ENCODE data around the gene COL2A1. TPM values are rescaled to one million over a fixed set of nuclear protein-coding genes. Genes with fewer than 3 reads are reported as not detected.
A peak's percentile ranks its signal among the peaks of the same experiment; 100 is the strongest.

COL2A1 gene
- total RNA-seq, 1 experiment from 2014 or later, result 3.1 TPM

DNA sequence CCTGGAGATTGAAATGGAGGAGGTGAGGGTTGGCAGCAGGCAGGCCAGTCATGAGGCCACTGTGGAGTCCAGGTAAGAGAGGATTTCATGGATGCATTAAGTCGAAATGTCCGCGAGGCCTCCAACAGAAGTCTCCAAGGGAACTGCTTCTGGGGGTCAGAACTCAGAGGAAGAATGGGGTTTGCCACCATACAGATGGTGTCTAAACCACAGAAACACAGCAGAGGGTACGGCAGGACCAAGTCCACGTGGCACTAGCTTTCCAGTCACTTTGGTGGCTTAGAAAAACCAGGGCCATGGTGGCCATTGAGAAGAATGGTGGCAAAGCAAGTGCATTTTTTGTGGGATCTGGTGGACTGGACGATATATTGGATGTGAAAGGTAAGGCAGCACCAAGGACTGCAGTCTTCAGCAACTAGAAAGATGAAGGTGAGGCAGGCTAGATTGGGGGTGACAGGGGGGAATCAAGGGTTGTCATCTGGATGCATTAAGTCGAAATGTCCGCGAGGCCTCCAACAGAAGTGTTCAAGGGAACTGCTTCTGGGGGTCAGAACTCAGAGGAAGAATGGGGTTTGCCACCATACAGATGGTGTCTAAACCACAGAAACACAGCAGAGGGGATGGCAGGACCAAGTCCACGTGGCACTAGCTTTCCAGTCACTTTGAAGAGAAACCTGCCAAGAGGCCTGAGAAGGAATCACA, 63.4 kb downstream of the COL2A1 start:
- no peak for DNase-seq (ENCODE audit: low spot score)
- in situ Hi-C loops (cut with HindIII; ENCODE audit: low sequenced_read_pairs), result no loop called here

DNA sequence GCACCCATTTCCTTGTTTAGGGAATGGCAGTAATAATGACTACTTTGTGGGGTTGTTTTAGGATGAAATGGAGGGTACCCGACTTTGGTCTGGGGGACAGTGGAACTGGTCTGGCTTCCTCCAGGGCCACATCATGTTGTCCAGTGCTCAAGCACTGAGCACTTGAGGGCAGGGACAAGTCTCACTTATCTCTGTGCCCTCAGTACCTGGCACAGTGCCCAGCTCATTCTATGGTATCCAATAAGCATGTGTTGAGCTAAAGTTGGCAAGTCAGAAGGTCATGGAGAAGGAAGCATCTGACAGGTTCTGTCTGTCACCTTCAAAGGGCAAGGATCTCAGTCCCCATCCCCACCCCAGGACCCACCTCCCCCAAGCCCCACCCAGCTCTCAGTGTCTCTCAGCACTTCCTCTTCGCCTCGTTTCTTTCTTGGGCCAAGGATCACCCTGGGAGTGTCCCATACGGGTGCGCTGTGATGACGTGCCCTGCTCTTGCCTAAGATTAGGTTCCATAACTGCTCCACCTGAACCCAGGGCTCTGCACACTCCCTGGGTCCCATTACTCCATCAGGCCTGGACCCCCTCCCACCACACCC, 65.2 kb downstream of the COL2A1 start:
- in situ Hi-C loops (cut with HindIII; ENCODE audit: low sequenced_read_pairs), result no loop called here
- DNase-seq (ENCODE audit: low spot score), result no peak

DNA sequence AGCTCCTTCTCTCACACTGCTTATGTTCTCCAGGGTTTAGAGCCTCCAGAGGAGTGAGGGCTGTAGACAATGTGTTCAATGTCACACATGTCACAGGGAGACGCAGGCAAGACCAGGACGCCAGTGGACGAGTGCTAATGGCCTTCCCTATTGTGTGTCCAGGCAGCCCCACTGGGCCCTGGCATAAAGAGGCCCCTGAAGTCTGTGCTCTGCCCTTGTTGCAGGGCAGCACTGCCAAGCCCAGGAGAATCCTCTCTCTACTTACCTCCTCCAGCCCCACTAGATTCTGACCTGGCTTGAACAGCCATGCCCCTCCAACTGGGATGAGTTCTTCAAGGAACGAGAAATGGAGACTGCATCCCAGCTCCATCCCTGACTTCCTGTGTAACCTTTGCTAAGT, 65.7 kb downstream of the COL2A1 start:
- in situ Hi-C loops (cut with HindIII; ENCODE audit: low sequenced_read_pairs), result no loop called here
- DNase-seq (ENCODE audit: low spot score), result no peak

DNA sequence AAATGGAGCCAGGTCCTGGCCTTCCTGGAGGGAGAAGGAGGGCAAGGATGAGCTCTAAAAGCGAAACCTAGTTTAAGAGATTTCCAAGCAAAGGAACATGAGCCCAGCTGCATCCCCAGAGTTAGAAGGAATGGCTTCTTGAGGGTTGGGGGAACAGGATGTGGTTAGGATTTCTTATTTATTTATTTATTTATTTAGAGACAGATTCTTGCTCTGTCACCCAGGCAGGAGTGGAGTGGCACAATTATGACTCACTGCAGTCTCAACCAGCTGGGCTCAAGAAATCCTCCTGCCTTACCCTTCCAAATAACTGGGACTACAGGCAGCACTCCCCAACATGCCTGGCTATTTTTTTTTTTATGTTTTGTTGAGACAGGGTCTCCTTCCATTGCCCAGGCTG, 66.2 kb downstream of the COL2A1 start:
- no peak for DNase-seq (ENCODE audit: low spot score)
- in situ Hi-C loops (cut with HindIII; ENCODE audit: low sequenced_read_pairs), result no loop called here

DNA sequence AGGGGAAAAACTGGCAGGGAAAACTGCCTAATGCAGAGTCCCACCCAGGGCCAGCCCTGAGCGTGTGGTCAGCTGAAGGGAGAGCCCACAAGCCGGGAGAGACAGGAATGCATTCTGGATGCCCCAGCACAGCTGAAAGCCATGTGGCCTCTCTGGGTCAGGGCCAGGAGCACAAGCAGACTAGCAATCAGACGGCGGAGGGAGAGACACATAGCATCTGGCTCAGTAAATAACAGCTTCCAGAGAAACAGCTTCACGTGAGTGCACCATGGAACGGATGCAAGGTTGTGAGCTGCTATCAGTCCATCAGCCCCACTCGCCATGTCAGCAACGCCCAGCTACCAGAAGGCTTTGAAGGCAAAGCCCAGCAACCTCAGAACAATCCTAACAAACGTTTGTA, 69.1 kb downstream of the COL2A1 start:
- in situ Hi-C loops (cut with HindIII; ENCODE audit: low sequenced_read_pairs), result no loop called here
- DNase-seq (ENCODE audit: low spot score), result peak; percentile 22

DNA sequence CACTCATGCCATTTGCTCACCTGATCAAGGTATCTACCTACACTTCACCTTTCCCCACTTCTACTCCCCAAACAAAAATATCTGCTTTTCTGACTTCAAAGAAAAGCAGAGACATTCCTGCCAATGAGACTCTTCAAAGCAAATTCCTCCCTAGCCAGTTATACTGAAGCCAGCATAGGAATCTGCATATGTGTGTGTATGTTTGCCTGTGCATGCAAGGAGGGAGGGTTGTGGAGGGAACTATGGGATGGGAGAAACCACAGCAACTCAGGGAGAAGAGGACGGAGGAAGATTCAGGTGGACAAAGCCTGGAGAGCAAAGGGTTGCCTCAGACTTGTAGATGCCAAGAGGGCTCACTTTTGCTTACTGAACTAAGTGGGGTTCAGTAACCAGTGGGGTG, 73.1 kb downstream of the COL2A1 start:
- in situ Hi-C loops (cut with HindIII; ENCODE audit: low sequenced_read_pairs), result no loop called here
- no peak for DNase-seq (ENCODE audit: low spot score)

DNA sequence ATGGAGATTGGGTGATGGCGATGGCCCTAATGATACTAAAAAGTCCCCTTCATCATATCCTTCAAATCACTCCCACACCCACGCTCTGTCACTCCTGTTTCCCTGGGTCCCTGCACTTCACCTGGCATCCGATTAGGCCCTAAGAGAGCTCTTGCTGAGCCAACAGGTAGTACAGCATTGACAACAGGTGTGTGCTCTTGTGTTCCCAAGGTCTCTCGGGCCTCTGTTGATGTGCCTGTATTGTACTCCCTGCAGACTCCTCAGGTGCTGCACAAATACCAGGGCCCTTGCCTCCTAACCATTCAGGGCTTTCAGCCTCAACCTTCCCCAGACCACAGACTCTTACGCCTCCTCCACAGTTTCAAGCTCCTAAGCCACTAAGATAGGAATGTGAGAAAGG, 73.6 kb downstream of the COL2A1 start:
- DNase-seq (ENCODE audit: low spot score), result no peak
- in situ Hi-C loops (cut with HindIII; ENCODE audit: low sequenced_read_pairs), result no loop called here

DNA sequence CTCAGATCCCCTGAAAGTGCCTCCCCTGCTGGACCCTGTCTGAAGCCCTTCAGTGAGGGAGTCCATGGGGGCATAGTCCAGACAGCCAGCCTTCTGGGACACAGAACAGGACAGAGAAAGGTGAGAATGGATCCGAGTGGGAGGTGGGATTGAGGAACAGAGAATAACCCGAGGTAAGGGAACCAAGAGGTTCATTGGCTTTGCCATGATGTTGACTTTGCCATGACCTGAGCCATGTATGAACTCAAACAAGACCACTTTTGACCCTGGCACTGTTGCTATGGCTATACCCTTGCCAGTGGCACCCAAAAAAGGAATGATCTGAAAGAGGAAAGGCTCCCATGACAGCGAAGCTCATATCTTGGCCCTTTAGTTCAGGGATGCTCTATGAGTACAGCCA, 76.9 kb downstream of the COL2A1 start:
- DNase-seq (ENCODE audit: low spot score), result no peak
- in situ Hi-C loops (cut with HindIII; ENCODE audit: low sequenced_read_pairs), result no loop called here

Other genes with a start within 250 kb of the COL2A1 start
- gene RAPGEF3, start 245.6 kb downstream of the COL2A1 start, total RNA-seq (2014; rRNA removed; shearing (Covaris generic)), result 6.1 and 9.0 TPM in 2 replicates
- gene SLC48A1, start 231.2 kb downstream of the COL2A1 start, total RNA-seq (2014; rRNA removed; shearing (Covaris generic)), result 32.3 and 34.4 TPM in 2 replicates
- 26.8 and 46.8 TPM in 2 replicates for gene HDAC7, start 184.6 kb downstream of the COL2A1 start, total RNA-seq (2014; rRNA removed; shearing (Covaris generic))
- gene VDR, start 99.5 kb downstream of the COL2A1 start, total RNA-seq (2014; rRNA removed; shearing (Covaris generic)), result 0.06 and 0.07 TPM in 2 replicates
- gene TMEM106C, start 40.9 kb downstream of the COL2A1 start, total RNA-seq (2014; rRNA removed; shearing (Covaris generic)), result 177 and 211 TPM in 2 replicates
- gene SENP1, start 101.6 kb upstream of the COL2A1 start, total RNA-seq (2014; rRNA removed; shearing (Covaris generic)), result 20.7 and 27.3 TPM in 2 replicates
- 71.9 and 90.2 TPM in 2 replicates for gene PFKM, start 114.9 kb upstream of the COL2A1 start, total RNA-seq (2014; rRNA removed; shearing (Covaris generic))
- 10.4 and 11.0 TPM in 2 replicates for gene ASB8, start 153.0 kb upstream of the COL2A1 start, total RNA-seq (2014; rRNA removed; shearing (Covaris generic))
- 0.03 and 0.06 TPM in 2 replicates for gene CCDC184, start 179.2 kb upstream of the COL2A1 start, total RNA-seq (2014; rRNA removed; shearing (Covaris generic))
- gene OR10AD1, start 198.8 kb upstream of the COL2A1 start, total RNA-seq (2014; rRNA removed; shearing (Covaris generic)), result not detected in 2 replicates